HCT116 (cell line): ENCODE measurements around the gene DNAJC7.

Experiments
- POLR2A ChIP-seq: IDR thresholded peaks from 2 replicates; pipeline ENCODE4 v1.7.0; 2011; ENCODE audit warnings: borderline replicate concordance; ENCODE audit not compliant: insufficient read depth, insufficient read length; ENCODE audit errors: extremely low read depth
- POLR2AphosphoS5 ChIP-seq: IDR thresholded peaks from 2 replicates; pipeline ENCODE4 v1.6.1; 2011; ENCODE audit warnings: mild to moderate bottlenecking, low read depth, low read length, moderate library complexity
- RAD21 ChIP-seq: IDR thresholded peaks from 2 replicates; pipeline ENCODE4 v1.6.1; 2012; ENCODE audit warnings: low read depth, mild to moderate bottlenecking
- TF ChIP-seq, protein P1 (sequence below), 3 experiments: fragments of 200-600 bp in 1 of 3; sonication (generic) in 1 of 3; IDR thresholded peaks in 2 of 3; conservative IDR thresholded peaks in 1 of 3; 2 replicates each; pipeline ENCODE4 v1.5.1; 2012 to 2017; ENCODE audit warnings: low read depth in 2 of 3, low read length in 2 of 3, antibody characterized with exemption in 1 of 3, borderline replicate concordance in 1 of 3, control low read depth in 1 of 3, mild to moderate bottlenecking in 1 of 3, mixed read lengths in 1 of 3, mixed run types in 1 of 3, moderate library complexity in 1 of 3; ENCODE audit not compliant: insufficient read depth in 1 of 3
- TF ChIP-seq, protein P2 (sequence below): IDR thresholded peaks from 2 replicates; pipeline ENCODE4 v1.6.1; 2011; ENCODE audit warnings: mild to moderate bottlenecking, low read length, moderate library complexity; ENCODE audit not compliant: insufficient replicate concordance; ENCODE audit errors: extremely low read depth

- TF ChIP-seq, protein P1, sequence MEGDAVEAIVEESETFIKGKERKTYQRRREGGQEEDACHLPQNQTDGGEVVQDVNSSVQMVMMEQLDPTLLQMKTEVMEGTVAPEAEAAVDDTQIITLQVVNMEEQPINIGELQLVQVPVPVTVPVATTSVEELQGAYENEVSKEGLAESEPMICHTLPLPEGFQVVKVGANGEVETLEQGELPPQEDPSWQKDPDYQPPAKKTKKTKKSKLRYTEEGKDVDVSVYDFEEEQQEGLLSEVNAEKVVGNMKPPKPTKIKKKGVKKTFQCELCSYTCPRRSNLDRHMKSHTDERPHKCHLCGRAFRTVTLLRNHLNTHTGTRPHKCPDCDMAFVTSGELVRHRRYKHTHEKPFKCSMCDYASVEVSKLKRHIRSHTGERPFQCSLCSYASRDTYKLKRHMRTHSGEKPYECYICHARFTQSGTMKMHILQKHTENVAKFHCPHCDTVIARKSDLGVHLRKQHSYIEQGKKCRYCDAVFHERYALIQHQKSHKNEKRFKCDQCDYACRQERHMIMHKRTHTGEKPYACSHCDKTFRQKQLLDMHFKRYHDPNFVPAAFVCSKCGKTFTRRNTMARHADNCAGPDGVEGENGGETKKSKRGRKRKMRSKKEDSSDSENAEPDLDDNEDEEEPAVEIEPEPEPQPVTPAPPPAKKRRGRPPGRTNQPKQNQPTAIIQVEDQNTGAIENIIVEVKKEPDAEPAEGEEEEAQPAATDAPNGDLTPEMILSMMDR (IDR thresholded peaks at IDR 0.05 in 2 of 3, conservative IDR thresholded peaks at IDR 0.05 in 1 of 3; ENCODE audit: borderline replicate concordance in 1 of 3, insufficient read depth in 1 of 3, low read depth in 2 of 3, low read length in 2 of 3), result no peak
- TF ChIP-seq POLR2AphosphoS5 (no peak), POLR2A (no peak), RAD21 (no peak)
- TF ChIP-seq, protein P2, sequence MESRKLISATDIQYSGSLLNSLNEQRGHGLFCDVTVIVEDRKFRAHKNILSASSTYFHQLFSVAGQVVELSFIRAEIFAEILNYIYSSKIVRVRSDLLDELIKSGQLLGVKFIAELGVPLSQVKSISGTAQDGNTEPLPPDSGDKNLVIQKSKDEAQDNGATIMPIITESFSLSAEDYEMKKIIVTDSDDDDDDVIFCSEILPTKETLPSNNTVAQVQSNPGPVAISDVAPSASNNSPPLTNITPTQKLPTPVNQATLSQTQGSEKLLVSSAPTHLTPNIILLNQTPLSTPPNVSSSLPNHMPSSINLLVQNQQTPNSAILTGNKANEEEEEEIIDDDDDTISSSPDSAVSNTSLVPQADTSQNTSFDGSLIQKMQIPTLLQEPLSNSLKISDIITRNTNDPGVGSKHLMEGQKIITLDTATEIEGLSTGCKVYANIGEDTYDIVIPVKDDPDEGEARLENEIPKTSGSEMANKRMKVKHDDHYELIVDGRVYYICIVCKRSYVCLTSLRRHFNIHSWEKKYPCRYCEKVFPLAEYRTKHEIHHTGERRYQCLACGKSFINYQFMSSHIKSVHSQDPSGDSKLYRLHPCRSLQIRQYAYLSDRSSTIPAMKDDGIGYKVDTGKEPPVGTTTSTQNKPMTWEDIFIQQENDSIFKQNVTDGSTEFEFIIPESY, result no peak
Measured at GRCh38 chr17:42034059-42034458, 16.8 kb upstream of the DNAJC7 start.
